ENCODE results near the gene SEZ6.

Gene SEZ6

DNA sequence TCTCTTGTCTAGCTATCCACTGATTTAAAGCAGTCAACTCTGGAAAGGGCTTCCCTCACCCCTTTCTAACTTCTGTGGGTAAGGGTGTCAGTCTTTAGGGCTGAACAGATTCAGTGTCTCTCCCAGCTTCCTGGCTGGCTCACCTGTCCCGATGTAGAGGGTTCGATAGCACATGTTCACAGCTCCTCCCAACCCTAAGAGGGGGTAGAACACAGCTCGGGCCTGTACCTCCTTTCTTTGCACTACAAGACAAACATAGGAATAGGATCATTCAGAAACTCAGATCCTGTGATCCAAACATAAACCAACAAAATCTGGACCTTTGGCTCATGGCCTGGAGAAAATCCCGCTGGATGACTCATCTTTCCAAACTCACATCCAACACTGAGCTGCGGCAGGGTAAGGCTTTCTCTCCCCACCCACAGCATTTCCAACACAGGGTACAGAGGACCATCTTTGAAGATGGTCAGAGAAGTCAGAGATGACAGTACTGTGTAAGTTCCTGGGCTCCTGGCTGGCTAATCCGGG lies 97.1 kb downstream of the SEZ6 start:
- DNase-seq (ENCODE audit: low read depth in 1 of 2, low spot score in 1 of 2) = no peak

DNA sequence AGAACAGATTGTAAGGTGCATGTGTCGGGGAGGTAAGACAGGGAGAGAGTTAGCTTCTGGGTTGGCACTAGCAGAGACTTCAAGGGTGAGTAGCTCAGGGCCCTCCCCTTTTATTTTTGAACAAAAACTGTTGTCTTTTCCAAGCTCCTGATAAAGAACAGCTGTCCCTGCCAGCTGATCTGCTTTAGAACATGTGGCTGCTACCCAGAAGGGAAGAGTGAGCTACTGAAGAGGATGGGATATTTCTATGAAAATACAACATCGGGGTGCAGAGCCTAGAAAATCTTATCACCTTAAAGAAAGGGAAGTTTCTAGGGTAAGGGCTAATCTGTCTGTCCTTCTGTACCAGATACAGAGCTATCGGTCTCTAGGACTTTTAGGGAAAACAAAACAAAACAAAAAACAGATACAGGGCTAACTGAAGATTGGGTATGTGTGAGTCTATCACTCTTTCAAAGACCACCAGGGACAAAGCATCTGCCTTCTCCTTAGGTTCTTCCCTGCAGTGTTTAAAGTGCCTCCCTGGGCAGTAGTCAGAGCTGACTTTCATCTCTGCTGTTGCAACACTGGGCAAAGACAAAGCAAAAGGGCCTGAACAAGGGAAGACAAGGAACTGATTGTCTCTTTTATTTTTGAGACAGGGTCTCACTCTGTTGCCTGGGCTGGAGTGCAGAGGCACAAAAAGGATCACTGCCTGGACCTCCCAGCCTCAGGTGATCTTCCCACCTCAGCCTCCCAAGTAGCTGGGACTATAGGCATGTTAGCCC lies 97.9 kb downstream of the SEZ6 start:
- no peak for DNase-seq (ENCODE audit: low read depth in 1 of 2, low spot score in 1 of 2)

DNA sequence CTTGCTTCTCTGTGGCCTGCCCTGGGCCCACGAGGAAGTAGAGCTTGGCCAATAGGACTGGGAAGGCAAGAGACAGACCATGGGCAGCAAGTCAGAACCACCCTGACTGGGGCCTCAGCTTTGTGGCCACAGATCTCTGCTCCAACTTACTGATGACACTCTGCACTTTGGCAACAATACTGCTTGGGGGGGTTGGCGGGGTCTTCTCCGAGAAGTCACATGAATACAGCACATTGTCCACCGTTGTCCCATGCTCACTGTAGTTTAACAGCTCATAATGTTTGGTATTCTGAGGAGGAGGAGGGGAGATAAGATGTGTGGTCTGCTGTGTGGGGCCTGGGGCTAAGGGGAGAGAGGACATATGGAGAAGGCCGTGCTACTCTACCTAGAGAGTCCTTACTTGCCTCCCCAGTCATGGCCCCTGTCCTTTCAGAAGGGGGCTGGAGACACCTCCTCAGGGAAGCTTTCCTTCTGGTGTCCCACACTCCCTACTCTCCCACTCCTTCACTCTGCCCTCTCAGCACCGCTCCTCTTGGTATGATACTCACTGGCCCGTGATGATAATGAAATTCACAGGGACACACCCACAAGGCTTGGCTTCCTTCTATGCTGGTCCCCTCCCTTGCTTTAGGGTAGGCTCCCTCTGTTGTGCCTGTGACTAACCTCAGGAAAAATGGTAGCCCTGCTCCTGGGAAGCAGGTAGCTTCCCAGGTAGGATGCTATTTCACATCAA lies 99.0 kb downstream of the SEZ6 start:
- no peak for DNase-seq (ENCODE audit: low read depth in 1 of 2, low spot score in 1 of 2)

DNA sequence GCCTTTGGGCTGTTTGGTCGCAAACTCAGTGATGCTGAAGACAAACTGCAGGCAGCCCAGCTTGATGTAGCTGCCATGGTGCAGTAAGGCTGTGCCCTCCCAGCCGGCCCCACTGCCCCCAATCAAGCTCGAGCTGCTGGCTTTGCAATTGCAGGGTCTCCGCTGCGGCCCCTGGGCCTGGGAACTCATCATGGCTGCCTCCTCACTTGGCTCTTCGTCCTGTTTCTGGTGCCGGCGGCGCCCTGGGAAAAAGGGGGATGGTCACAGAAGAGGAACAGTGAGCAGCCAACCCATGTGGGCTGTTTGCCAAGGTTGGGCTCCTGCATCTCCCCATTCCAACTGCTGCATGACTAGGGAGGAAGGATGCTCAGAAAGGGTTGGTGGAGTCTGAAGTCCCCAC lies 99.6 kb downstream of the SEZ6 start:
- DNase-seq (ENCODE audit: low read depth in 1 of 2, low spot score in 1 of 2) = no peak

Measured in activated CD4-positive, alpha-beta T cell treated with anti-CD3 and anti-CD28 coated beads, Interleukin-2, amount 50 U/mL, for 24 hours (primary cell).